Measurements from ENCODE around the gene MRPL50. TPM values are rescaled to one million over a fixed set of nuclear protein-coding genes. Genes with fewer than 3 reads are reported as not detected.

MRPL50 gene
- total RNA-seq, 2 donors from 2014 or later, result 9.5 to 10.1 TPM

- no peak overlapping the region for H3K4me3 ChIP-seq
- no peaks in the 10 kb centered on the region for H3K9me3 ChIP-seq
- H3K4me1 ChIP-seq, result no peaks in the 10 kb centered on the region
- H3K27me3 ChIP-seq, result no peaks in the 10 kb centered on the region
- no peak for DNase-seq
- no peak overlapping the region for H3K9ac ChIP-seq (ENCODE audit: low read depth in 2 of 2, low read length in 2 of 2)
- no peak overlapping the region for H3K27ac ChIP-seq
- intact Hi-C loops (cut with DNase I), result no loop called here
- H3K36me3 ChIP-seq, result no peaks in the 10 kb centered on the region
- TF ChIP-seq CTCF (IDR thresholded peaks at IDR 0.05), result no peak
Observed at GRCh38 chr9:101434998-101435397, 36.6 kb upstream of the MRPL50 start.

GRCh38 chr9:101433229-101433628 lies 34.8 kb upstream of the MRPL50 start:
- no peak for TF ChIP-seq CTCF (IDR thresholded peaks at IDR 0.05)
- intact Hi-C loops (cut with DNase I), result no loop called here
- Histone ChIP-seq H3K4me3 (no peak overlapping the region), H3K36me3 (no peaks in the 10 kb centered on the region), H3K27me3 (no peaks in the 10 kb centered on the region), H3K4me1 (no peaks in the 10 kb centered on the region), H3K9ac (ENCODE audit: low read depth in 2 of 2, low read length in 2 of 2) (no peak overlapping the region), H3K9me3 (no peaks in the 10 kb centered on the region), H3K27ac (no peak overlapping the region)
- DNase-seq, result no peak

GRCh38 chr9:101432740-101433139 lies 34.3 kb upstream of the MRPL50 start:
- Histone ChIP-seq H3K36me3 (no peaks in the 10 kb centered on the region), H3K27ac (no peak overlapping the region), H3K9me3 (no peaks in the 10 kb centered on the region), H3K4me3 (no peak overlapping the region), H3K4me1 (no peaks in the 10 kb centered on the region), H3K27me3 (no peaks in the 10 kb centered on the region), H3K9ac (ENCODE audit: low read depth in 2 of 2, low read length in 2 of 2) (no peak overlapping the region)
- TF ChIP-seq CTCF (IDR thresholded peaks at IDR 0.05), result no peak
- no peak for DNase-seq
- intact Hi-C loops (cut with DNase I), result no loop called here

GRCh38 chr9:101432171-101432570 lies 33.8 kb upstream of the MRPL50 start:
- H3K4me3 ChIP-seq, result no peak overlapping the region
- no peaks in the 10 kb centered on the region for H3K36me3 ChIP-seq
- H3K9ac ChIP-seq (ENCODE audit: low read depth in 2 of 2, low read length in 2 of 2), result no peak overlapping the region
- intact Hi-C loops (cut with DNase I), result no loop called here
- no peak for DNase-seq
- no peaks in the 10 kb centered on the region for H3K27me3 ChIP-seq
- H3K27ac ChIP-seq, result no peak overlapping the region
- no peaks in the 10 kb centered on the region for H3K4me1 ChIP-seq
- no peak for TF ChIP-seq CTCF (IDR thresholded peaks at IDR 0.05)
- H3K9me3 ChIP-seq, result no peaks in the 10 kb centered on the region

- intact Hi-C loops (cut with DNase I), result no loop called here
- no peak for DNase-seq
- no peak for TF ChIP-seq CTCF (IDR thresholded peaks at IDR 0.05)
- Histone ChIP-seq H3K4me3 (no peak overlapping the region), H3K27me3 (no peaks in the 10 kb centered on the region), H3K27ac (no peak overlapping the region), H3K9ac (ENCODE audit: low read depth in 2 of 2, low read length in 2 of 2) (no peak overlapping the region), H3K9me3 (no peaks in the 10 kb centered on the region), H3K36me3 (no peaks in the 10 kb centered on the region), H3K4me1 (no peaks in the 10 kb centered on the region)
Observed at GRCh38 chr9:101429736-101430135, 31.3 kb upstream of the MRPL50 start.

GRCh38 chr9:101428909-101429308 lies 30.5 kb upstream of the MRPL50 start:
- H3K4me1 ChIP-seq, result no peaks in the 10 kb centered on the region
- no peak for TF ChIP-seq CTCF (IDR thresholded peaks at IDR 0.05)
- no peak overlapping the region for H3K9ac ChIP-seq (ENCODE audit: low read depth in 2 of 2, low read length in 2 of 2)
- no peak for DNase-seq
- intact Hi-C loops (cut with DNase I), result no loop called here
- no peaks in the 10 kb centered on the region for H3K9me3 ChIP-seq
- no peaks in the 10 kb centered on the region for H3K36me3 ChIP-seq
- no peak overlapping the region for H3K27ac ChIP-seq
- no peak overlapping the region for H3K4me3 ChIP-seq
- no peaks in the 10 kb centered on the region for H3K27me3 ChIP-seq
